ENCODE data around the gene ANXA2.
"Not testable (repeated sequence)": the region's sequence is repeated elsewhere in the genome, so short reads cannot be mapped to it uniquely, and the experiment has no call there.

Gene ANXA2

GRCh38 chr15:60419753-60420152 lies 22.0 kb upstream of the ANXA2 start:
- TF ChIP-seq CTCF (IDR thresholded peaks at IDR 0.05; ENCODE audit: insufficient read depth, low read depth, low read length, missing control alignments), result no peak
- H3K4me3 ChIP-seq (ENCODE audit: low read depth, low read length), result no peak overlapping the region
- DNase-seq (ENCODE audit: low read depth), result no peak

- no peak for DNase-seq (ENCODE audit: low read depth)
- TF ChIP-seq CTCF (IDR thresholded peaks at IDR 0.05; ENCODE audit: insufficient read depth, low read depth, low read length, missing control alignments), result no peak
- H3K4me3 ChIP-seq (ENCODE audit: low read depth, low read length), result no peak overlapping the region
These were observed 20.3 kb upstream of the ANXA2 start for GRCh38 chr15:60418096-60418495.

- TF ChIP-seq CTCF (IDR thresholded peaks at IDR 0.05; ENCODE audit: insufficient read depth, low read depth, low read length, missing control alignments), result no peak
- no peak overlapping the region for H3K4me3 ChIP-seq (ENCODE audit: low read depth, low read length)
- DNase-seq (ENCODE audit: low read depth), result no peak
These were observed 19.3 kb upstream of the ANXA2 start for GRCh38 chr15:60417112-60417511.

GRCh38 chr15:60416484-60416883 lies 18.7 kb upstream of the ANXA2 start:
- no peak for DNase-seq (ENCODE audit: low read depth)
- no peak overlapping the region for H3K4me3 ChIP-seq (ENCODE audit: low read depth, low read length)
- TF ChIP-seq CTCF (IDR thresholded peaks at IDR 0.05; ENCODE audit: insufficient read depth, low read depth, low read length, missing control alignments), result no peak

- no peak for TF ChIP-seq CTCF (IDR thresholded peaks at IDR 0.05; ENCODE audit: insufficient read depth, low read depth, low read length, missing control alignments)
- H3K4me3 ChIP-seq (ENCODE audit: low read depth, low read length), result no peak overlapping the region
- no peak for DNase-seq (ENCODE audit: low read depth)
These were observed 16.4 kb upstream of the ANXA2 start for GRCh38 chr15:60414016-60414682.

GRCh38 chr15:60413231-60413824 lies 15.5 kb upstream of the ANXA2 start:
- no peak for DNase-seq (ENCODE audit: low read depth)
- no peak for TF ChIP-seq CTCF (IDR thresholded peaks at IDR 0.05; ENCODE audit: insufficient read depth, low read depth, low read length, missing control alignments)
- H3K4me3 ChIP-seq (ENCODE audit: low read depth, low read length), result no peak overlapping the region

GRCh38 chr15:60412807-60413206 lies 15.0 kb upstream of the ANXA2 start:
- DNase-seq (ENCODE audit: low read depth); H3K4me3 ChIP-seq (ENCODE audit: low read depth, low read length): not testable (repeated sequence)
